ENCODE data around the gene TRAF7.

DNA sequence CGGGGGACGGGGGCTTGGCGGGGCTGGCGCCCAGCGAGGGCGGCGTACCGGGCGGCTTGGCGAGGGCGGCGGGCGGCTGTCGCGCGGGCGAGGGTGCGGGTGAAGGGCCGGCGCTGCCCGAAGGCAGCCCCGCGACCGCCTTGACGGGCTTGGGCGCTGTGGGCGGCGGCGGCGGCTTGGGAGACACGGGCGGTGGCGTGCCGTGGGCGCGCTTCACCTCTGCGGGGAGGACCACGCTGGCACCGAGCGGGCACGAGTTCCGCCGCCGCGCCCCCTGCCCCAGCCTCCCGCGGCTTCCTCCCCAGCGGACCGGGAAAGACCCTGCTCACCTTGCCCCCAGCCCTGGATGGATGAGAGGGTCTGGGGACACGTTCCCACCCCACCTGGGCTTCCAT, 23.5 kb downstream of the TRAF7 start:
- no peak for TF ChIP-seq POLR2AphosphoS5 (IDR thresholded peaks at IDR 0.05)
- no peak for TF ChIP-seq POLR2A (IDR thresholded peaks at IDR 0.05; ENCODE audit: low read depth)
